ENCODE data around the gene ERAS.
"Not testable (repeated sequence)": the region's sequence is repeated elsewhere in the genome, so short reads cannot be mapped to it uniquely, and the experiment has no call there.

Gene ERAS

GRCh38 chrX:48834383-48834709 is 8.0 kb downstream of the ERAS start:
- no peak for DNase-seq

GRCh38 chrX:48835524-48836329 is 9.4 kb downstream of the ERAS start, which contains the start of gene PCSK1N:
PCSK1N (minus strand) TSS chrX:48835610; CDS start chrX:48835532, 78 bp downstream.
- DNase-seq = no peak

- no peak for DNase-seq
Measured at GRCh38 chrX:48839686-48840085, 13.4 kb downstream of the ERAS start.

- DNase-seq = no peak
Measured at GRCh38 chrX:48848847-48849246, 22.5 kb downstream of the ERAS start.

- DNase-seq = no peak
Measured at GRCh38 chrX:48852857-48853256, 26.5 kb downstream of the ERAS start.

- not testable (repeated sequence) for DNase-seq
Measured at GRCh38 chrX:48853494-48853893, 27.2 kb downstream of the ERAS start.

GRCh38 chrX:48854121-48854804 is 27.9 kb downstream of the ERAS start:
- not testable (repeated sequence) for DNase-seq

- DNase-seq = no peak
Measured at GRCh38 chrX:48854898-48855297, 28.6 kb downstream of the ERAS start.

- DNase-seq = no peak
Measured at GRCh38 chrX:48864210-48864609, 37.9 kb downstream of the ERAS start.

GRCh38 chrX:48872017-48872416 is 45.7 kb downstream of the ERAS start:
- not testable (repeated sequence) for DNase-seq

- DNase-seq = not testable (repeated sequence)
Measured at GRCh38 chrX:48876944-48877343, 50.6 kb downstream of the ERAS start.

All from activated CD8-positive, alpha-beta memory T cell treated with anti-CD3 and anti-CD28 coated beads, Interleukin-2, amount 50 U/mL, for 48 hours (primary cell).